Stimulated activated CD4-positive, alpha-beta T cell treated with anti-CD3 and anti-CD28 coated beads, Interleukin-4, amount 100 ng/mL, for 4 hours (primary cell): ENCODE results near the gene HSPB6.

Source experiments
- DNase-seq, 2 experiments: peaks; one replicate each; pipeline ENCODE4 v3.0.0-alpha.2; 2020

The HSPB6 gene

GRCh38 chr19:35744430-35745327 is 12.2 kb downstream of the HSPB6 start:
- DNase-seq = peak; percentile 85 to 94

GRCh38 chr19:35743640-35744429 is 13.0 kb downstream of the HSPB6 start:
- DNase-seq = no peak

GRCh38 chr19:35742121-35742724 is 14.6 kb downstream of the HSPB6 start, which contains the start of gene IGFLR1:
TSS of gene IGFLR1 (minus strand) at chr19:35742452. CDS start at chr19:35741180, 1,272 bp downstream.
- peak; percentile 51 to 76 for DNase-seq

- DNase-seq = no peak
Measured at GRCh38 chr19:35741203-35741515, 15.7 kb downstream of the HSPB6 start.

GRCh38 chr19:35740423-35741202 is 16.2 kb downstream of the HSPB6 start:
- peak; percentile 93 for DNase-seq

GRCh38 chr19:35740108-35740422 is 16.8 kb downstream of the HSPB6 start:
- DNase-seq = no peak

GRCh38 chr19:35739275-35740107 is 17.3 kb downstream of the HSPB6 start:
- no peak for DNase-seq

- DNase-seq = no peak
Measured at GRCh38 chr19:35738887-35739229, 18.0 kb downstream of the HSPB6 start.

- no peak for DNase-seq
Measured at GRCh38 chr19:35738021-35738886, 18.6 kb downstream of the HSPB6 start.

- DNase-seq = no peak
Measured at GRCh38 chr19:35736913-35737886, 19.6 kb downstream of the HSPB6 start.

- DNase-seq = no peak
Measured at GRCh38 chr19:35734889-35735288, 21.9 kb downstream of the HSPB6 start.

GRCh38 chr19:35734273-35734672 is 22.6 kb downstream of the HSPB6 start:
- no peak for DNase-seq

GRCh38 chr19:35733180-35734125 is 23.4 kb downstream of the HSPB6 start:
- DNase-seq = no peak

GRCh38 chr19:35732540-35733179 is 24.2 kb downstream of the HSPB6 start:
- DNase-seq = no peak

GRCh38 chr19:35731779-35732405 is 24.9 kb downstream of the HSPB6 start:
- DNase-seq = no peak

GRCh38 chr19:35731353-35731752 is 25.5 kb downstream of the HSPB6 start:
- no peak for DNase-seq

- DNase-seq = no peak
Measured at GRCh38 chr19:35730326-35730725, 26.5 kb downstream of the HSPB6 start.

GRCh38 chr19:35729763-35730162 is 27.1 kb downstream of the HSPB6 start:
- no peak for DNase-seq
